ENCODE measurements around the gene FSHR. TPM values are rescaled to one million over a fixed set of nuclear protein-coding genes. Genes with fewer than 3 reads are reported as not detected.
A peak's percentile ranks its signal among the peaks of the same experiment; 100 is the strongest.

FSHR gene
- not detected for polyA plus RNA-seq (2013, experiment 1 of 2; ENCODE audit: insufficient read length)
- polyA plus RNA-seq (2013, experiment 2 of 2; ENCODE audit: insufficient read length): not detected

- no peak for DNase-seq
These were observed at the start of gene FSHR for GRCh38 chr2:49154140-49154539. Gene FSHR, minus strand, starts transcription at chr2:49154515. Its CDS starts 98 bp downstream, at chr2:49154417.

- DNase-seq: no peak
These were observed 45.0 kb upstream of the FSHR start for GRCh38 chr2:49199266-49199665.

GRCh38 chr2:49194701-49195100 lies 40.4 kb upstream of the FSHR start:
- no peak for DNase-seq

GRCh38 chr2:49192036-49192435 lies 37.7 kb upstream of the FSHR start:
- no peak for DNase-seq

- DNase-seq: peak; percentile 4
These were observed 35.4 kb upstream of the FSHR start for GRCh38 chr2:49189512-49190225.

GRCh38 chr2:49186050-49186648 lies 31.8 kb upstream of the FSHR start:
- DNase-seq: no peak

- no peak for DNase-seq
These were observed 24.3 kb upstream of the FSHR start for GRCh38 chr2:49178656-49179055.

- DNase-seq: no peak
These were observed 22.9 kb upstream of the FSHR start for GRCh38 chr2:49177194-49177593.

- DNase-seq: no peak
These were observed 21.5 kb upstream of the FSHR start for GRCh38 chr2:49175831-49176230.

GRCh38 chr2:49174750-49175149 lies 20.4 kb upstream of the FSHR start:
- no peak for DNase-seq

GRCh38 chr2:49167131-49167530 lies 12.8 kb upstream of the FSHR start:
- no peak for DNase-seq

- DNase-seq: no peak
These were observed 11.3 kb upstream of the FSHR start for GRCh38 chr2:49165662-49166061.

- no peak for DNase-seq
These were observed 10.4 kb upstream of the FSHR start for GRCh38 chr2:49164729-49165128.

- peak; percentile 89 for DNase-seq
These were observed 7.8 kb upstream of the FSHR start for GRCh38 chr2:49162151-49162550.

GRCh38 chr2:49154891-49155290 lies 576 bp upstream of the FSHR start:
- no peak for DNase-seq

- peak; percentile 60 for DNase-seq
These were observed 1.1 kb downstream of the FSHR start for GRCh38 chr2:49153252-49153651.

- no peak for DNase-seq
These were observed 1.5 kb downstream of the FSHR start for GRCh38 chr2:49152824-49153223.

- DNase-seq: no peak
These were observed 7.9 kb downstream of the FSHR start for GRCh38 chr2:49146401-49146800.

GRCh38 chr2:49131801-49132200 lies 22.5 kb downstream of the FSHR start:
- DNase-seq: no peak

GRCh38 chr2:49129034-49129433 lies 25.3 kb downstream of the FSHR start:
- no peak for DNase-seq

GRCh38 chr2:49123600-49123999 lies 30.7 kb downstream of the FSHR start:
- no peak for DNase-seq

GRCh38 chr2:49122107-49122506 lies 32.2 kb downstream of the FSHR start:
- DNase-seq: no peak

GRCh38 chr2:49113046-49113445 lies 41.3 kb downstream of the FSHR start:
- DNase-seq: no peak

GRCh38 chr2:49111456-49111855 lies 42.9 kb downstream of the FSHR start:
- no peak for DNase-seq

Data from fibroblast of skin of back (primary cell).